ENCODE data around the gene IL18R1. TPM values are rescaled to one million over a fixed set of nuclear protein-coding genes. Genes with fewer than 3 reads are reported as not detected.

Gene IL18R1
- total RNA-seq, 3 donors from 2014 or later (not counting 1 experiment from before 2014, with no cell fraction given) = 42.9 to 58.8 (median 46.7) TPM

GRCh38 chr2:102433973-102434654 is 78.5 kb downstream of the IL18R1 start:
- intact Hi-C loops (cut with micrococcal nuclease) = loop anchor here (2.0 kb wide), 1 partner anchor 15 kb away; no protein-coding TSS in a partner anchor
- Mint-ChIP-seq H3K27me3 (ENCODE audit: low read depth in 2 of 2) (no peaks in the 10 kb centered on the region), H3K4me1 (peaks cover 65 to 68% of the 10 kb centered on the region in 2 donors), H3K9me3 (no peaks in the 10 kb centered on the region), H3K36me3 (peaks cover 23% of the 10 kb centered on the region), H3K4me3 (peak overlapping the region; percentile 33), H3K27ac (peak overlapping the region in 1 of 2 donors; percentile 93)
- peaks cover 68% of the 10 kb centered on the region for H3K36me3 ChIP-seq (ENCODE audit: control insufficient read depth, insufficient read depth, low read length)
- no peak for DNase-seq
- ATAC-seq = no peak
- no peak for TF ChIP-seq CTCF (IDR thresholded peaks at IDR 0.05)
- H3K27me3 ChIP-seq (ENCODE audit: control insufficient read depth, insufficient read depth, low read length) = no peaks in the 10 kb centered on the region
- no peak overlapping the region for H3K4me3 ChIP-seq (ENCODE audit: low read length)
- H3K9me3 ChIP-seq (ENCODE audit: control insufficient read depth, insufficient read depth, low read length) = no peaks in the 10 kb centered on the region
- 88% methylated on average over 4 of the region's 4 CpGs for WGBS (ENCODE audit: insufficient coverage)
- H3K4me1 ChIP-seq (ENCODE audit: control insufficient read depth, insufficient read depth, low read length) = peaks cover 48% of the 10 kb centered on the region
- H3K27ac ChIP-seq (ENCODE audit: low read length) = peak overlapping the region; percentile 2

- H3K4me3 Mint-ChIP-seq = peak overlapping the region; percentile 43
- no peaks in the 10 kb centered on the region for H3K27me3 Mint-ChIP-seq (ENCODE audit: low read depth in 2 of 2)
- Histone ChIP-seq H3K4me1 (ENCODE audit: control insufficient read depth, insufficient read depth, low read length) (peaks cover 51% of the 10 kb centered on the region), H3K4me3 (ENCODE audit: low read length) (no peak overlapping the region), H3K27me3 (ENCODE audit: control insufficient read depth, insufficient read depth, low read length) (no peaks in the 10 kb centered on the region), H3K27ac (ENCODE audit: low read length) (peak overlapping the region; percentile 3), H3K9me3 (ENCODE audit: control insufficient read depth, insufficient read depth, low read length) (no peaks in the 10 kb centered on the region), H3K36me3 (ENCODE audit: control insufficient read depth, insufficient read depth, low read length) (peaks cover 70% of the 10 kb centered on the region)
- DNase-seq (no peak), ATAC-seq (peak; percentile 50 to 75 (median 68))
- H3K27ac Mint-ChIP-seq = peak overlapping the region in 1 of 2 donors; percentile 71
- WGBS (ENCODE audit: insufficient coverage) = 61% methylated on average over 2 of the region's 2 CpGs
- TF ChIP-seq CTCF (IDR thresholded peaks at IDR 0.05) = no peak
- intact Hi-C loops (cut with micrococcal nuclease) = loop anchor here (2.0 kb wide), 1 partner anchor 16 kb away; no protein-coding TSS in a partner anchor
- H3K4me1 Mint-ChIP-seq = peaks cover 58 to 61% of the 10 kb centered on the region in 2 donors
- no peaks in the 10 kb centered on the region for H3K9me3 Mint-ChIP-seq
- peaks cover 15% of the 10 kb centered on the region for H3K36me3 Mint-ChIP-seq
These were observed 79.2 kb downstream of the IL18R1 start for GRCh38 chr2:102434655-102435381.

GRCh38 chr2:102435741-102436140 is 80.1 kb downstream of the IL18R1 start:
- Histone ChIP-seq H3K4me1 (ENCODE audit: control insufficient read depth, insufficient read depth, low read length) (peaks cover 51% of the 10 kb centered on the region), H3K9me3 (ENCODE audit: control insufficient read depth, insufficient read depth, low read length) (no peaks in the 10 kb centered on the region), H3K27me3 (ENCODE audit: control insufficient read depth, insufficient read depth, low read length) (no peaks in the 10 kb centered on the region), H3K36me3 (ENCODE audit: control insufficient read depth, insufficient read depth, low read length) (peaks cover 72% of the 10 kb centered on the region), H3K4me3 (ENCODE audit: low read length) (no peak overlapping the region), H3K27ac (ENCODE audit: low read length) (no peak overlapping the region)
- intact Hi-C loops (cut with micrococcal nuclease) = loop anchor here (2.0 kb wide), 1 partner anchor 17 kb away; no protein-coding TSS in a partner anchor
- DNase-seq (no peak), ATAC-seq (no peak)
- Mint-ChIP-seq H3K4me1 (peaks cover 48 to 52% of the 10 kb centered on the region in 2 donors), H3K36me3 (peaks cover 8% of the 10 kb centered on the region), H3K9me3 (no peaks in the 10 kb centered on the region), H3K27ac (peak overlapping the region in 1 of 2 donors; percentile 71), H3K4me3 (peak overlapping the region; percentile 74), H3K27me3 (ENCODE audit: low read depth in 2 of 2) (no peaks in the 10 kb centered on the region)
- TF ChIP-seq CTCF (IDR thresholded peaks at IDR 0.05) = no peak
- 71% methylated on average over 2 of the region's 2 CpGs for WGBS (ENCODE audit: insufficient coverage)

Data from natural killer cell (primary cell).